ENCODE measurements around the gene FAM184B.

The FAM184B gene

GRCh38 chr4:17770845-17771244 is 10.6 kb downstream of the FAM184B start:
- no peaks in the 10 kb centered on the region; the same call in 1 of the 2 replicates for H3K9me3 ChIP-seq
- no peaks in the 10 kb centered on the region for H3K27me3 ChIP-seq
- no peak overlapping the region for H3K4me3 ChIP-seq (ENCODE audit: low read depth, low read length)
- TF ChIP-seq CTCF (IDR thresholded peaks at IDR 0.05; ENCODE audit: low read depth, low read length), result no peak
- no peaks in the 10 kb centered on the region for H3K36me3 ChIP-seq
- H3K4me1 ChIP-seq, result no peaks in the 10 kb centered on the region; the same call in 1 of the 2 replicates
- no peak for DNase-seq

GRCh38 chr4:17769406-17770174 is 11.8 kb downstream of the FAM184B start:
- Histone ChIP-seq H3K36me3 (no peaks in the 10 kb centered on the region), H3K9me3 (no peaks in the 10 kb centered on the region; the same call in 1 of the 2 replicates), H3K4me1 (no peaks in the 10 kb centered on the region; the same call in 1 of the 2 replicates), H3K27me3 (no peaks in the 10 kb centered on the region), H3K4me3 (ENCODE audit: low read depth, low read length) (no peak overlapping the region)
- TF ChIP-seq CTCF (IDR thresholded peaks at IDR 0.05; ENCODE audit: low read depth, low read length), result no peak
- no peak for DNase-seq

GRCh38 chr4:17766826-17767458 is 14.5 kb downstream of the FAM184B start:
- no peak for DNase-seq
- H3K4me3 ChIP-seq (ENCODE audit: low read depth, low read length), result no peak overlapping the region
- H3K27me3 ChIP-seq, result no peaks in the 10 kb centered on the region
- no peaks in the 10 kb centered on the region; the same call in none of the 2 replicates for H3K4me1 ChIP-seq
- H3K36me3 ChIP-seq, result no peaks in the 10 kb centered on the region
- no peaks in the 10 kb centered on the region; the same call in 1 of the 2 replicates for H3K9me3 ChIP-seq
- no peak for TF ChIP-seq CTCF (IDR thresholded peaks at IDR 0.05; ENCODE audit: low read depth, low read length)

- no peak for TF ChIP-seq CTCF (IDR thresholded peaks at IDR 0.05; ENCODE audit: low read depth, low read length)
- Histone ChIP-seq H3K9me3 (no peaks in the 10 kb centered on the region; the same call in 1 of the 2 replicates), H3K27me3 (no peaks in the 10 kb centered on the region), H3K36me3 (no peaks in the 10 kb centered on the region), H3K4me1 (no peaks in the 10 kb centered on the region; the same call in none of the 2 replicates), H3K4me3 (ENCODE audit: low read depth, low read length) (no peak overlapping the region)
- no peak for DNase-seq
These were observed 15.7 kb downstream of the FAM184B start for GRCh38 chr4:17765514-17766286.

GRCh38 chr4:17763931-17764330 is 17.5 kb downstream of the FAM184B start:
- Histone ChIP-seq H3K9me3 (no peaks in the 10 kb centered on the region; the same call in 1 of the 2 replicates), H3K4me3 (ENCODE audit: low read depth, low read length) (no peak overlapping the region), H3K27me3 (no peaks in the 10 kb centered on the region), H3K4me1 (no peaks in the 10 kb centered on the region; the same call in none of the 2 replicates), H3K36me3 (no peaks in the 10 kb centered on the region)
- no peak for DNase-seq
- TF ChIP-seq CTCF (IDR thresholded peaks at IDR 0.05; ENCODE audit: low read depth, low read length), result no peak

Data from BE2C (cell line).